22Rv1 (cell line): ENCODE data around the gene ARHGEF9.

Experiments
- CTCF ChIP-seq: fragments of 450-650 bp; IDR thresholded peaks from 2 replicates; pipeline ENCODE4 v1.5.1; 2017; ENCODE audit warnings: mild to moderate bottlenecking
- ZFX ChIP-seq: fragments of 450-650 bp; IDR thresholded peaks from 2 replicates; pipeline ENCODE4 v1.6.1; 2017; ENCODE audit warnings: antibody characterized with exemption, borderline replicate concordance

GRCh38 chrX:63817696-63818095 is 32.7 kb upstream of the ARHGEF9 start:
- TF ChIP-seq CTCF: no peak
- no peak for TF ChIP-seq ZFX
